HFFc6 (cell line): ENCODE data around the gene SAMD8. TPM values are rescaled to one million over a fixed set of nuclear protein-coding genes. Genes with fewer than 3 reads are reported as not detected.
"Not testable (repeated sequence)": the region's sequence is repeated elsewhere in the genome, so short reads cannot be mapped to it uniquely, and the experiment has no call there.

Source experiments
- DNase-seq: peaks from one replicate; pipeline ENCODE4 v3.0.0-alpha.2; 2018
- H3K27ac Mint-ChIP-seq: 2 replicates; pipeline ENCODE4 v1.8.0; 2020; ENCODE audit warnings: mild to moderate bottlenecking, mixed read lengths
- H3K27me3 Mint-ChIP-seq: 2 replicates; pipeline ENCODE4 v1.8.0; 2021; ENCODE audit warnings: mild to moderate bottlenecking, moderate library complexity, mixed read lengths; ENCODE audit not compliant: insufficient read depth
- H3K36me3 Mint-ChIP-seq: 2 replicates; pipeline ENCODE4 v1.8.0; 2021; ENCODE audit warnings: low read depth, mixed read lengths
- H3K4me1 Mint-ChIP-seq: 2 replicates; pipeline ENCODE4 v1.8.0; 2020; ENCODE audit warnings: low read depth, mixed read lengths
- H3K4me3 Mint-ChIP-seq: 2 replicates; pipeline ENCODE4 v1.8.0; 2020; ENCODE audit warnings: mild to moderate bottlenecking, moderate library complexity, mixed read lengths
- H3K9me3 Mint-ChIP-seq: 2 replicates; pipeline ENCODE4 v1.8.0; 2020; ENCODE audit warnings: mild to moderate bottlenecking, mixed read lengths
- total RNA-seq, 6 experiments: library from RNA; stranded (reverse); fragmentation: NEBNext Ultra II Directional; extraction: Animal tissue kit (Norgen Biotek cat#: 25700); gene quantifications; 2 replicates in 1 of 6; 3 replicates in 5 of 6; pipeline ENCODE4 v1.2.3, GENCODE V29; 2021
- TF ChIP-seq, protein P1 (sequence below): fragments of 200-600 bp; sonication (generic); IDR thresholded peaks from 2 replicates; pipeline ENCODE4 v1.5.0; 2021; ENCODE audit warnings: antibody characterized with exemption, mild to moderate bottlenecking

SAMD8 gene
- total RNA-seq, 6 experiments from 2014 or later = 26.5 to 31.5 (median 29.9) TPM

DNA sequence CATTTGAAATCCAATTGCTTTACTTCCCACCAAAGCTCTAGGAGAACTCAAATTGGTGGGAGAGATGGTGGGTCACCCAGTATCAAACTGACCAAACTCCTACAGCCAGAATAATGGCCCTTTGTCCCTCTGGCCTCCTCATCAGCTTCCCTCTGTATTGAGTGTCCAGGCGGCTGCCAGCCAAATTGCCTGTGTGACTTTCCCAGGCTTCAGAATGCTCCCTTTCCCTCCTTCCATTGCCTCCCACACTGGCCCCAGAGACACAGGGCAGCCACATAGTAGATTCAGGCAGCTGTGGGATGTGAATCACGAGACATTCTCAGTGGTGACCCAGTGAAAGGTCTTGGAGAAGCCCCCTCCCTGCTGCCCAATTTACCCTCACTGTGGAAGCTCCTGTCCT, 86.5 kb downstream of the SAMD8 start:
- no peak for DNase-seq
- peaks cover 56% of the 10 kb centered on the region for H3K4me1 Mint-ChIP-seq
- TF ChIP-seq, protein P1, sequence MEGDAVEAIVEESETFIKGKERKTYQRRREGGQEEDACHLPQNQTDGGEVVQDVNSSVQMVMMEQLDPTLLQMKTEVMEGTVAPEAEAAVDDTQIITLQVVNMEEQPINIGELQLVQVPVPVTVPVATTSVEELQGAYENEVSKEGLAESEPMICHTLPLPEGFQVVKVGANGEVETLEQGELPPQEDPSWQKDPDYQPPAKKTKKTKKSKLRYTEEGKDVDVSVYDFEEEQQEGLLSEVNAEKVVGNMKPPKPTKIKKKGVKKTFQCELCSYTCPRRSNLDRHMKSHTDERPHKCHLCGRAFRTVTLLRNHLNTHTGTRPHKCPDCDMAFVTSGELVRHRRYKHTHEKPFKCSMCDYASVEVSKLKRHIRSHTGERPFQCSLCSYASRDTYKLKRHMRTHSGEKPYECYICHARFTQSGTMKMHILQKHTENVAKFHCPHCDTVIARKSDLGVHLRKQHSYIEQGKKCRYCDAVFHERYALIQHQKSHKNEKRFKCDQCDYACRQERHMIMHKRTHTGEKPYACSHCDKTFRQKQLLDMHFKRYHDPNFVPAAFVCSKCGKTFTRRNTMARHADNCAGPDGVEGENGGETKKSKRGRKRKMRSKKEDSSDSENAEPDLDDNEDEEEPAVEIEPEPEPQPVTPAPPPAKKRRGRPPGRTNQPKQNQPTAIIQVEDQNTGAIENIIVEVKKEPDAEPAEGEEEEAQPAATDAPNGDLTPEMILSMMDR = no peak
- no peak overlapping the region for H3K4me3 Mint-ChIP-seq
- peak overlapping the region; percentile 36 for H3K27ac Mint-ChIP-seq
- H3K9me3 Mint-ChIP-seq = no peaks in the 10 kb centered on the region
- no peaks in the 10 kb centered on the region; the same call in 1 of the 2 replicates for H3K36me3 Mint-ChIP-seq
- no peaks in the 10 kb centered on the region; the same call in 1 of the 2 replicates for H3K27me3 Mint-ChIP-seq

DNA sequence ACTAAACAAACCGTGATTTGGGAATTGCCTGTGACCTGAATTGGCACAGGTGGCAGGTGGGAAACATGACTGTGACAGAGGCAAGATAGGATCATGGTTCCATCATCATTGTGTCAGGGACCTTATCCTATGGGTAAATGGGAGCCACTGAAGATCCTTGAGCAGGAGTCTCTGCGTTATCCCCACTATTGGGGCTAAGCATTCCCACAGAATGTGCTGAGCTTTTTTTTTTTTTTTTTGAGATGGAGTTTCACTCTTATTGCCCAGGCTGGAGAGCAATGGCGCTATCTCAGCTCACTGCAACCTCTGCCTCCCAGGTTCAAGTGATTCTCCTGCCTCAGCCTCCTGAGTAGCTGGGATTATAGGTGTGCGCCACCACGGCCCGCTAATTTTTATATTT, 88.5 kb downstream of the SAMD8 start:
- DNase-seq, H3K27me3 Mint-ChIP-seq, H3K27ac Mint-ChIP-seq, H3K4me3 Mint-ChIP-seq, H3K9me3 Mint-ChIP-seq, H3K36me3 Mint-ChIP-seq: not testable (repeated sequence)
- H3K4me1 Mint-ChIP-seq = peaks cover 55% of the 10 kb centered on the region

DNA sequence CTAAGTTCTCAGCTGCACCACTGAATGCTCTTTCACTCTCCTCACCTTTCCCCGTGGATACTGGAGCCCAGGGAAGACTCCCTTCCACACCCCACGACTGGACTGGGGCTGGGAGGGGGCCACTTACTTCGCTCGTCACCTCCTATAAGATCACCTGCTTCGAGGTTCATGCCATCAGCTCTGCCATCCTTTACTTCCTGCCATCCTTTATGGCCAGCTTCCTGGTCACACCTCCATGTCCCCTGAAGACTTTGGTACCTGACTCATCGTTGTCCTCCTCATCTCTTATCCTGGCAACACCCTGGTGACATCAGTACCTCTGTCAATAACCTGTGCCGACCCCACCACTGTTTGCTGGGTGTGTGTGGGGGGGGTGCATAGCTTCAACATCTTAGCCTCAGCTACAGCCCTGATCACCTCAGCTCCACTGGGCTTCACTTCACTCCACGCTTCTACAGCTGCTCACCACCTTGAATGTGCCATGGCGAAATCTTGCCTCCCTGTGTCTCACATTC, 90.4 kb downstream of the SAMD8 start:
- DNase-seq = no peak
- Mint-ChIP-seq H3K27me3 (no peaks in the 10 kb centered on the region; the same call in 1 of the 2 replicates), H3K4me3 (no peak overlapping the region), H3K27ac (no peak overlapping the region), H3K36me3 (no peaks in the 10 kb centered on the region; the same call in 1 of the 2 replicates), H3K4me1 (peaks cover 41% of the 10 kb centered on the region), H3K9me3 (no peaks in the 10 kb centered on the region)
- TF ChIP-seq, protein P1 = no peak

DNA sequence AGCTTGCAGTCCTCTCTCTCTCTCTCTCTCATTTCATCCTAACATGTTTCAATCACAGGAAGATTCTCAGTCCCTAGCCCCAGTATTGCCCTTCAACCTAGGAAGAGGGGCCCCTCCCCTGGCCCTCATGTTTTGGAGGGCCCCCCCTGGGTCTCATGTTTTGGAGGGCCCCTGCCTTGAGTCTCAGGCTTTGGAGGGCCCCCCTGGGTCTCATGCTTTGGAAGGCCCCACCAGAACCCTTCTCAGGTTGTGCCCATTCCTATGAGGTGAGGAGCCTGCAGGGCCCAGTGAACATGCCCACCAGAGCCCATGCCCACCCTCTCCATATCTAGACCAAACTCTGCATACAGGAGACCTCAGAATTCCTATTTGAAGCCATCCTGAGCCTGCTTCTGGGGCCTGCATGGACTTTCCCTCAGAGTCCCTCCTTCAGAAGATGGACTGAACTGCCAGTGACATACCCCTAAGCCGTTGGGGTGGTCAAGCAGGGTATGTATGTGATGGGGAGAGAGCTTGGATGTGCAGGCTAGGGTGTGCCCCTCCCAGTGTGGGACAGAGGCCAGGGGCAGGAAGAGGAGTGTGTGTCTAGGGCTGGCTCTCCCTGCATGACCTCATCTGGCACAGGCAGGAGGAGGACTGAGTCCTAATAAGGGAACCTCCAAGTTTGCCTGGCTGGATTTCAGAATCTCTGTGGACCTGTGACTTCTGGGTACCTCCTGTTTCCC, 91.0 kb downstream of the SAMD8 start:
- no peak overlapping the region for H3K4me3 Mint-ChIP-seq
- DNase-seq = peak; percentile 25
- H3K36me3 Mint-ChIP-seq = no peaks in the 10 kb centered on the region; the same call in 1 of the 2 replicates
- no peaks in the 10 kb centered on the region for H3K9me3 Mint-ChIP-seq
- peaks cover 44% of the 10 kb centered on the region for H3K4me1 Mint-ChIP-seq
- H3K27ac Mint-ChIP-seq = peak overlapping the region; percentile 71
- TF ChIP-seq, protein P1 = no peak
- H3K27me3 Mint-ChIP-seq = no peaks in the 10 kb centered on the region; the same call in 1 of the 2 replicates

DNA sequence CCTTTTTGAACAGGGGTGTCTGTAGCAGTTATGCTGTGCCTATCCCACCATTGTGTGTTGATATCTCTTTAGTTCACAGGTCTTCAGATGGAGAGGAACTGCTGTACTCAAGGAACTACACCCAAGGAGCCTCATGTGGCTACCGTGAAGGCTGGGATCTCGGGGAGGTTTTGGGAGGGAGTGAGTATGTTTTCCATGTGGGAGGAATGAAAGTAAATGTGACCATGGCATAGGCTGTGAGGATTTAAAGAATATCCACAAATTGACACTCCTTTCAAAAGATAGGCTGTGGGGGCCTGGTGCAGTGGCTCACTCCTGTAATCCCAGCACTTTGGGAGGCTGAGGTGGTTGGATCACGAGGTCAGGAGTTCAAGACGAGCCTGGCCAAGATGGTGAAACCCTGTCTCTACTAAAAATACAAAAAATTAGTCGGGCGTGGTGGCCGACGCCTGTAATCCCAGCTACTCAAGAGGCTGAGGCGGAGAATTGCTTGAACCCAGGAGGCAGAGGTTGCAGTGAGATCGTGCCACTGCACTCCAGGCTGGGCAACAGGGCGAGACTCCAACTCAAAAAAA, 91.7 kb downstream of the SAMD8 start:
- not testable (repeated sequence) for H3K27me3 Mint-ChIP-seq, H3K36me3 Mint-ChIP-seq, H3K4me3 Mint-ChIP-seq, H3K9me3 Mint-ChIP-seq, DNase-seq
- Mint-ChIP-seq H3K4me1 (peaks cover 48% of the 10 kb centered on the region), H3K27ac (peak overlapping the region; percentile 71)

DNA sequence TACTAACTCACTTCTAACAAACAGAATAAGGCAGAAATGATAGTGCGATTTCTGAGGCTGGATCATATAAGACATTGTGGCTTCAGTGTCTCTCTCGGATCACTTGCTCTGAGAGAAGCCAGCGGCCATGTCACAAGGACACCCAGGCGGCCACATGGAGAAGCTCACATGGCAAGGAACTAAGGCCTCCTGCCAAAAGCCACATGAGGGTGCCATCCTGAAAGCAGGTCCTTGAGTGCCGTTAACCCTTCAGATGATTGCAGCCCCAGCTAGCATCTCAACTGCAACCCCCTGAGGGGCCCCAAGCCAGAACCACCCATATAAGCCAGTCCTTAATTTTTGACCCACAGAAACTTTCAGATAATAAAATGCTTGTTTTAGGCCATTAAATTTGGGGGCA, 92.3 kb downstream of the SAMD8 start:
- Mint-ChIP-seq H3K27ac (peak overlapping the region; percentile 29; the same call in 1 of the 2 replicates), H3K36me3 (no peaks in the 10 kb centered on the region; the same call in 1 of the 2 replicates), H3K4me3 (no peak overlapping the region), H3K9me3 (no peaks in the 10 kb centered on the region), H3K4me1 (peaks cover 50% of the 10 kb centered on the region), H3K27me3 (no peaks in the 10 kb centered on the region; the same call in 1 of the 2 replicates)
- DNase-seq = no peak
- TF ChIP-seq, protein P1 = no peak
